Muscle layer of duodenum (tissue), 2 donors: ENCODE data around the gene ACTR10.
"Not testable (repeated sequence)": the region's sequence is repeated elsewhere in the genome, so short reads cannot be mapped to it uniquely, and the experiment has no call there.

ENCODE experiments used
- H3K27ac ChIP-seq: one replicate; pipeline ENCODE4 v1.7.0; 2013; ENCODE audit warnings: mild to moderate bottlenecking, low read length
- H3K27me3 ChIP-seq: one replicate; pipeline ENCODE4 v1.7.0; 2013; ENCODE audit warnings: low read depth, mild to moderate bottlenecking, control low read depth, low read length
- H3K36me3 ChIP-seq, 2 donors: one replicate each; pipeline ENCODE4 v1.7.0; 2013; ENCODE audit warnings: low read length in 2 of 2, control low read depth in 1 of 2, mild to moderate bottlenecking in 1 of 2; ENCODE audit not compliant: insufficient read depth in 2 of 2, control insufficient read depth in 1 of 2
- H3K4me1 ChIP-seq, 2 donors: one replicate each; pipeline ENCODE4 v1.7.0; 2013; ENCODE audit warnings: low read length in 2 of 2, mild to moderate bottlenecking in 2 of 2, control low read depth in 1 of 2, moderate library complexity in 1 of 2; ENCODE audit not compliant: insufficient read depth in 2 of 2, control insufficient read depth in 1 of 2
- H3K4me3 ChIP-seq, 2 donors: one replicate each; pipeline ENCODE4 v1.7.0; 2013; ENCODE audit warnings: low read length in 2 of 2, low read depth in 1 of 2, mild to moderate bottlenecking in 1 of 2
- H3K9me3 ChIP-seq, 2 donors: one replicate each; pipeline ENCODE4 v1.7.0; 2013; ENCODE audit warnings: low read length in 2 of 2, control low read depth in 1 of 2, mild to moderate bottlenecking in 1 of 2; ENCODE audit not compliant: control insufficient read depth in 1 of 2
- donor health status: healthy.

The ACTR10 gene

GRCh38 chr14:58238252-58239243 is 38.6 kb downstream of the ACTR10 start:
- Histone ChIP-seq H3K4me1 (peaks cover 0 to 4% of the 10 kb centered on the region in 2 donors), H3K36me3 (peaks cover 0 to 7% of the 10 kb centered on the region in 2 donors), H3K4me3 (peak overlapping the region; percentile 77 to 93), H3K9me3 (no peaks in the 10 kb centered on the region), H3K27me3 (no peaks in the 10 kb centered on the region), H3K27ac (peak overlapping the region; percentile 95)

GRCh38 chr14:58239244-58240195 is 39.6 kb downstream of the ACTR10 start:
- Histone ChIP-seq H3K36me3 (peaks cover 0 to 7% of the 10 kb centered on the region in 2 donors), H3K9me3 (no peaks in the 10 kb centered on the region), H3K27me3 (no peaks in the 10 kb centered on the region), H3K4me3 (peak overlapping the region; percentile 77 to 93), H3K27ac (peak overlapping the region; percentile 95), H3K4me1 (peaks cover 0 to 4% of the 10 kb centered on the region in 2 donors)

- Histone ChIP-seq H3K27me3 (no peaks in the 10 kb centered on the region), H3K9me3 (no peaks in the 10 kb centered on the region), H3K4me3 (peak overlapping the region; percentile 75 to 93), H3K4me1 (peaks cover 0 to 23% of the 10 kb centered on the region in 2 donors), H3K27ac (peak overlapping the region; percentile 97), H3K36me3 (peaks cover 0 to 13% of the 10 kb centered on the region in 2 donors)
Observed at GRCh38 chr14:58243790-58244555, 44.0 kb downstream of the ACTR10 start.

- H3K9me3 ChIP-seq = no peaks in the 10 kb centered on the region
- peaks cover 0 to 23% of the 10 kb centered on the region in 2 donors for H3K4me1 ChIP-seq
Observed at GRCh38 chr14:58244556-58245387, 44.8 kb downstream of the ACTR10 start, which contains the start of gene PSMA3. Gene PSMA3 (plus strand): TSS chr14:58244843. CDS start chr14:58244921, 78 bp downstream.

GRCh38 chr14:58245562-58245961 is 45.6 kb downstream of the ACTR10 start:
- H3K9me3 ChIP-seq = no peaks in the 10 kb centered on the region
- H3K36me3 ChIP-seq = peaks cover 0 to 18% of the 10 kb centered on the region in 2 donors
- peaks cover 0 to 23% of the 10 kb centered on the region in 2 donors for H3K4me1 ChIP-seq
- no peaks in the 10 kb centered on the region for H3K27me3 ChIP-seq
- H3K27ac ChIP-seq = peak overlapping the region; percentile 99
- peak overlapping the region; percentile 75 to 93 for H3K4me3 ChIP-seq

More at GRCh38 chr14:58244556-58245387, 44.8 kb downstream of the ACTR10 start, which contains the start of gene PSMA3:
- peak within 1 kb of the TSS; percentile 75 to 93 for H3K4me3 ChIP-seq
- H3K36me3 ChIP-seq = peaks cover 0 to 13% of the 10 kb centered on the region in 2 donors
- H3K27ac ChIP-seq = peak within 1 kb of the TSS; percentile 99
- no peaks in the 10 kb centered on the region for H3K27me3 ChIP-seq

- Histone ChIP-seq H3K36me3 (peaks cover 22 to 31% of the 10 kb centered on the region in 2 donors), H3K9me3 (no peaks in the 10 kb centered on the region), H3K27me3 (no peaks in the 10 kb centered on the region), H3K4me1 (peaks cover 0 to 23% of the 10 kb centered on the region in 2 donors), H3K4me3 (no peak overlapping the region), H3K27ac (no peak overlapping the region)
Observed at GRCh38 chr14:58249611-58250010, 49.7 kb downstream of the ACTR10 start.

GRCh38 chr14:58258156-58258555 is 58.2 kb downstream of the ACTR10 start:
- no peak overlapping the region for H3K27ac ChIP-seq
- peaks cover 41 to 63% of the 10 kb centered on the region in 2 donors for H3K36me3 ChIP-seq
- no peak overlapping the region for H3K4me3 ChIP-seq
- no peaks in the 10 kb centered on the region for H3K27me3 ChIP-seq
- no peaks in the 10 kb centered on the region for H3K9me3 ChIP-seq
- no peaks in the 10 kb centered on the region for H3K4me1 ChIP-seq

- H3K36me3 ChIP-seq = peaks cover 59 to 78% of the 10 kb centered on the region in 2 donors
- not testable (repeated sequence) for H3K4me3 ChIP-seq, H3K4me1 ChIP-seq, H3K27me3 ChIP-seq, H3K27ac ChIP-seq, H3K9me3 ChIP-seq
Observed at GRCh38 chr14:58262005-58262404, 62.1 kb downstream of the ACTR10 start.

GRCh38 chr14:58265401-58265800 is 65.5 kb downstream of the ACTR10 start:
- H3K4me1 ChIP-seq = no peaks in the 10 kb centered on the region
- no peaks in the 10 kb centered on the region for H3K27me3 ChIP-seq
- H3K36me3 ChIP-seq = peaks cover 56 to 79% of the 10 kb centered on the region in 2 donors
- no peak overlapping the region for H3K4me3 ChIP-seq
- H3K9me3 ChIP-seq = no peaks in the 10 kb centered on the region
- no peak overlapping the region for H3K27ac ChIP-seq

GRCh38 chr14:58270628-58271027 is 70.7 kb downstream of the ACTR10 start:
- H3K36me3 ChIP-seq = peaks cover 50 to 53% of the 10 kb centered on the region in 2 donors
- H3K9me3 ChIP-seq = no peaks in the 10 kb centered on the region

More at GRCh38 chr14:58270628-58271027, 70.7 kb downstream of the ACTR10 start:
- H3K4me3 ChIP-seq = no peak overlapping the region
- peaks cover 1 to 16% of the 10 kb centered on the region in 2 donors for H3K4me1 ChIP-seq
- no peaks in the 10 kb centered on the region for H3K27me3 ChIP-seq
- no peak overlapping the region for H3K27ac ChIP-seq
